K562 (cell line): ENCODE results near the gene USP26. TPM values are rescaled to one million over a fixed set of nuclear protein-coding genes. Genes with fewer than 3 reads are reported as not detected.

Experiments
- ATAC-seq: fragments of 200-7000 bp; cut with Tn5 transposase; 3 replicates; pipeline ENCODE4 v1.9.1; 2020; ENCODE audit warnings: moderate library complexity
- BruUV-seq: library from RNA; stranded (reverse); fragments of 400-500 nt; replicated peaks from 2 replicates; lab custom pipeline; 2021; lab: Mats Ljungman, UMichigan
- CTCF ChIA-PET: fragments of 300-600 bp; formaldehyde crosslinking; extraction: SDS; loops from one replicate; lab custom pipeline; 2021; ENCODE audit warnings: low intra/inter-chr PET ratio; lab: Yijun Ruan, JAX
- POLR2A ChIA-PET: fragments of 300-600, 350-650 bp; sonication (Branson Sonifier 250); formaldehyde crosslinking; extraction: SDS; loops from one replicate; lab custom pipeline; 2021; ENCODE audit warnings: antibody characterized with exemption, inconsistent platforms; lab: Yijun Ruan, JAX
- DNase-seq, 4 experiments: peaks; one replicate each; pipeline versions ENCODE4 v3.0.0 to v3.0.0-alpha.2; 2011 to 2018; ENCODE audit warnings: low spot score in 3 of 4, mixed read lengths in 3 of 4; ENCODE audit errors: extremely low read depth in 1 of 4
- FAIRE-seq: peaks from 2 replicates; lab custom pipeline; 2011; peaks lifted over from hg19 to GRCh38; lab: Jason Lieb, UNC
- H2AFZ ChIP-seq: 2 replicates; pipeline ENCODE4 v1.6.0; 2011; ENCODE audit warnings: low read depth, low read length, control low read depth, inconsistent platforms
- H3K27ac ChIP-seq: fragments of 200-600 bp; 3 replicates; pipeline ENCODE4 v1.8.0; 2011; ENCODE audit warnings: low read depth, mild to moderate bottlenecking, control low read depth, inconsistent platforms, low read length, moderate library complexity, mixed read lengths; ENCODE audit errors: extremely low read depth
- H3K27me3 ChIP-seq, 2 experiments: fragments of 300-600 bp in 1 of 2; 2 replicates in 1 of 2; 3 replicates in 1 of 2; pipeline versions ENCODE4 v1.6.0 to v1.8.0; 2011; ENCODE audit warnings: inconsistent platforms in 2 of 2, low read length in 2 of 2, mild to moderate bottlenecking in 1 of 2, mixed read lengths in 1 of 2, moderate library complexity in 1 of 2; ENCODE audit not compliant: control insufficient read depth in 2 of 2, insufficient read depth in 2 of 2
- H3K36me3 ChIP-seq: fragments of 300-600 bp; 3 replicates; pipeline ENCODE4 v1.8.0; 2011; ENCODE audit warnings: mild to moderate bottlenecking, low read length, inconsistent platforms; ENCODE audit not compliant: control insufficient read depth, insufficient read depth
- H3K4me1 ChIP-seq, 2 experiments: fragments of 200-600 bp in 1 of 2; replicated peaks in 1 of 2; 2 replicates in 1 of 2; 3 replicates in 1 of 2; pipeline versions ENCODE4 v1.5.1 to v1.8.0; 2011; ENCODE audit warnings: inconsistent platforms in 2 of 2, low read length in 2 of 2, mild to moderate bottlenecking in 1 of 2, mixed read lengths in 1 of 2, moderate library complexity in 1 of 2; ENCODE audit not compliant: control insufficient read depth in 2 of 2, insufficient read depth in 2 of 2
- H3K4me2 ChIP-seq: 2 replicates; pipeline ENCODE4 v1.6.1; 2011; ENCODE audit warnings: low read length, control low read depth, inconsistent platforms, mixed read lengths; ENCODE audit not compliant: insufficient read depth
- H3K4me3 ChIP-seq: fragments of 200-600 bp; sonication (generic), shearing (Covaris generic); 2 replicates; pipeline ENCODE4 v1.5.1; 2016; ENCODE audit warnings: control low read depth, inconsistent platforms
- H3K79me2 ChIP-seq: fragments of 200-600 bp; 3 replicates; pipeline ENCODE4 v1.8.0; 2011; ENCODE audit warnings: low read length, inconsistent platforms; ENCODE audit not compliant: control insufficient read depth, insufficient read depth
- H3K9ac ChIP-seq, 2 experiments: 2 replicates each; pipeline versions ENCODE4 v1.6.0 to v1.6.1; 2011; ENCODE audit warnings: low read depth in 2 of 2, low read length in 2 of 2, control low read depth in 1 of 2, inconsistent platforms in 1 of 2, mild to moderate bottlenecking in 1 of 2, mixed read lengths in 1 of 2; ENCODE audit not compliant: insufficient read depth in 1 of 2
- H3K9me1 ChIP-seq: one replicate; pipeline ENCODE4 v1.6.0; 2011; ENCODE audit warnings: inconsistent platforms, mild to moderate bottlenecking, low read length, moderate library complexity; ENCODE audit not compliant: control insufficient read depth, insufficient read depth
- H3K9me3 ChIP-seq: replicated peaks from 2 replicates; pipeline ENCODE4 v1.5.1; 2011; ENCODE audit warnings: low read depth, low read length, inconsistent platforms; ENCODE audit not compliant: control insufficient read depth, insufficient read depth
- H4K20me1 ChIP-seq: replicated peaks from 2 replicates; pipeline ENCODE4 v1.6.1; 2011; ENCODE audit warnings: low read length, inconsistent platforms, mixed read lengths; ENCODE audit not compliant: control insufficient read depth, insufficient read depth
- ERF ChIP-seq: fragments of 450-650 bp; formaldehyde crosslinking; IDR thresholded peaks from 2 replicates; pipeline ENCODE4 v1.4.0; 2020; ENCODE audit warnings: mild to moderate bottlenecking, mixed read lengths
- HDGF ChIP-seq: fragments of 450-650 bp; IDR thresholded peaks from 2 replicates; pipeline ENCODE4 v1.6.1; 2016
- HSF4 ChIP-seq: fragments of 250-450 bp; sonication (Bioruptor Pico); IDR thresholded peaks from 2 replicates; pipeline ENCODE4 v2.1.2; 2022; ENCODE audit warnings: mild to moderate bottlenecking, moderate library complexity, borderline replicate concordance
- KLF16 ChIP-seq: IDR thresholded peaks from 2 replicates; pipeline ENCODE4 v1.6.1; 2016; ENCODE audit warnings: antibody characterized with exemption
- NEUROD1 ChIP-seq: fragments of 150-350 bp; IDR thresholded peaks from 2 replicates; pipeline ENCODE4 v1.6.1; 2014; ENCODE audit warnings: borderline replicate concordance, low read length, low read depth; ENCODE audit not compliant: partially characterized antibody
- NR4A1 ChIP-seq, 2 experiments: fragments of 250-450 bp in 1 of 2; fragments of 450-650 bp in 1 of 2; sonication (Bioruptor Pico) in 1 of 2; IDR thresholded peaks; 2 replicates each; pipeline versions ENCODE4 v1.4.0 to v1.6.1; 2016 to 2020; ENCODE audit warnings: mild to moderate bottlenecking in 2 of 2, missing compliant biosample characterization in 1 of 2, missing genetic modification characterization in 1 of 2, moderate library complexity in 1 of 2
- PHB2 ChIP-seq: fragments of 450-650 bp; IDR thresholded peaks from 2 replicates; pipeline ENCODE4 v1.6.1; 2017; ENCODE audit warnings: low read depth
- POLR2AphosphoS2 ChIP-seq: IDR thresholded peaks from 2 replicates; pipeline ENCODE4 v1.6.1; 2012; ENCODE audit warnings: low read length, improper control_type of control experiment
- PRPF4 ChIP-seq: fragments of 200-400 bp; formaldehyde crosslinking; IDR thresholded peaks from one replicate; pipeline ENCODE4 v1.6.1; 2017; ENCODE audit warnings: low read length, low read depth, mild to moderate bottlenecking; ENCODE audit not compliant: insufficient read depth, poor library complexity, severe bottlenecking
- RHOXF2B ChIP-seq: fragments of 250-450 bp; sonication (Bioruptor Pico); conservative IDR thresholded peaks from 2 replicates; pipeline ENCODE4 v1.5.1; 2021
- SIRT6 ChIP-seq: IDR thresholded peaks from one replicate; pipeline ENCODE4 v1.6.1; 2012; ENCODE audit warnings: low read depth, mild to moderate bottlenecking, control low read depth, inconsistent platforms, low read length, moderate library complexity
- SMARCB1 ChIP-seq: IDR thresholded peaks from 2 replicates; pipeline ENCODE4 v1.6.1; 2011; ENCODE audit warnings: improper control_type of control experiment, low read depth; ENCODE audit not compliant: insufficient read length
- ZNF146 ChIP-seq: IDR thresholded peaks from one replicate; pipeline ENCODE4 v1.6.1; 2018; ENCODE audit warnings: missing compliant biosample characterization; ENCODE audit not compliant: unreplicated experiment
- ZNF316 ChIP-seq: fragments of 450-650 bp; IDR thresholded peaks from 2 replicates; pipeline ENCODE4 v1.6.1; 2016
- ZNF589 ChIP-seq: fragments of 200-800 bp; sonication (Bioruptor generic); IDR thresholded peaks from 2 replicates; pipeline ENCODE4 v1.6.1; 2016; ENCODE audit warnings: low read depth, missing genetic modification characterization, missing compliant biosample characterization
- ZNF592 ChIP-seq: fragments of 450-650 bp; IDR thresholded peaks from 2 replicates; pipeline ENCODE4 v1.6.1; 2017; ENCODE audit warnings: antibody characterized with exemption, mild to moderate bottlenecking
- WGBS: fragments of 100-300 bp; shearing (Covaris generic); methylation state at CpG from one replicate; pipeline ENCODE4 v1.1.6; 2016; ENCODE audit warnings: low coverage, mixed read lengths; ENCODE audit not compliant: insufficient coverage; ENCODE audit errors: missing lambda C conversion rate; 5-methylcytosine and 5-hydroxymethylcytosine counted together
- in situ Hi-C: fragments of 300-500 bp; cut with MboI; formaldehyde crosslinking; loops from 4 replicates; pipeline ENCODE4 v1.15.0; 2018; ENCODE audit warnings: inconsistent platforms, mixed read lengths
- intact Hi-C: fragments of 100-400 bp; cut with micrococcal nuclease; formaldehyde crosslinking; loops from 2 replicates; pipeline ENCODE4 v1.14.2; 2022
- polyA plus RNA-seq, 8 experiments: library from polyadenylated mRNA; depleted of rRNA in 4 of 8; stranded (reverse) in 5 of 8; unstranded in 3 of 8; fragments of >200 nt; fragmentation: Nextera tagmentation in 2 of 8; fragmentation: Illumina TruSeq in 1 of 8; extraction: Ambion mirVana in 2 of 8; extraction: Trizol in 1 of 8; gene quantifications; 2 replicates each; pipeline versions ENCODE4 v1.2.1 to v1.2.3, GENCODE V29; 2011 to 2014; ENCODE audit warnings: inconsistent platforms in 1 of 8, missing spikeins in 1 of 8
- total RNA-seq, 7 experiments: library from RNA; depleted of rRNA in 6 of 7; stranded (reverse); fragments of >200 nt in 6 of 7; fragmentation: Illumina TruSeq in 2 of 7; extraction: Trizol in 2 of 7; gene quantifications; 2 replicates each; pipeline versions ENCODE4 v1.2.1 to v1.2.3, GENCODE V29; 2011 to 2021; ENCODE audit warnings: low replicate concordance in 1 of 7

The USP26 gene
- total and polyA plus RNA-seq, 9 of the 15 experiments (the other 6 are each of a cell fraction or from before 2014, with no cell fraction given), result 0.06 to 0.84 (median 0.20) TPM; not detected in 2

- H3K9ac ChIP-seq, result no peak overlapping the region
Observed at GRCh38 chrX:133120406-133120805, 23.5 kb upstream of the USP26 start.

GRCh38 chrX:133094098-133094731 is 2.7 kb downstream of the USP26 start:
- in situ Hi-C loops (no loop called here), intact Hi-C loops (no loop called here)
- DNase-seq (no peak), ATAC-seq (no peak), FAIRE-seq (no peak)
- H3K4me2 ChIP-seq, result no peak overlapping the region
- no peak overlapping the region for H2AFZ ChIP-seq
- H3K27ac ChIP-seq, result no peak overlapping the region
- H3K4me3 ChIP-seq, result no peak overlapping the region
- H3K9me1 ChIP-seq, result no peaks in the 10 kb centered on the region
- ChIA-PET POLR2A (no interaction called here), CTCF (no interaction called here)
- H3K36me3 ChIP-seq, result no peaks in the 10 kb centered on the region
- no peak overlapping the region for H3K9ac ChIP-seq
- H3K27me3 ChIP-seq, result no peaks in the 10 kb centered on the region
- H3K79me2 ChIP-seq, result no peaks in the 10 kb centered on the region
- no TSS peak for BruUV-seq
- H4K20me1 ChIP-seq, result no peaks in the 10 kb centered on the region
- WGBS, result 2% methylated on average over 7 of the region's 8 CpGs
- no peaks in the 10 kb centered on the region for H3K4me1 ChIP-seq
- no peaks in the 10 kb centered on the region for H3K9me3 ChIP-seq
- TF ChIP-seq KLF16, result no peak
- no peak for TF ChIP-seq ZNF589 (CRISPR knock-in tag)
- TF ChIP-seq SMARCB1, result no peak
- TF ChIP-seq PRPF4, result no peak
- no peak for TF ChIP-seq ZNF592
- no peak for TF ChIP-seq HDGF
- no peak for TF ChIP-seq RHOXF2B (CRISPR knock-in tag)
- TF ChIP-seq POLR2AphosphoS2, result no peak
- no peak for TF ChIP-seq ERF (CRISPR knock-in tag)
- no peak for TF ChIP-seq HSF4 (CRISPR knock-in tag)
- no peak for TF ChIP-seq PHB2

More at GRCh38 chrX:133120406-133120805, 23.5 kb upstream of the USP26 start:
- Histone ChIP-seq H3K4me2 (no peak overlapping the region), H3K9me1 (no peaks in the 10 kb centered on the region), H3K9me3 (no peaks in the 10 kb centered on the region), H2AFZ (no peak overlapping the region), H3K27ac (no peak overlapping the region), H3K27me3 (no peaks in the 10 kb centered on the region), H3K4me1 (no peaks in the 10 kb centered on the region), H3K36me3 (no peaks in the 10 kb centered on the region), H3K79me2 (no peaks in the 10 kb centered on the region), H4K20me1 (no peaks in the 10 kb centered on the region), H3K4me3 (no peak overlapping the region)
- intact Hi-C loops (no loop called here), in situ Hi-C loops (no loop called here)
- no peak for TF ChIP-seq ZNF316
- no peak for TF ChIP-seq SIRT6
- TF ChIP-seq NEUROD1, result no peak
- no peak for TF ChIP-seq ZNF146 (CRISPR knock-in tag)
- no peak for TF ChIP-seq NR4A1 (CRISPR knock-in tag; IDR thresholded peaks at IDR 0.05)
- TF ChIP-seq NR4A1 (tag; IDR thresholded peaks at IDR 0.05), result no peak
- CTCF ChIA-PET, result no interaction called here
- no peak for ATAC-seq
- no TSS peak for BruUV-seq
- POLR2A ChIA-PET, result no interaction called here
- no peak for DNase-seq
- WGBS, result 0% methylated on average over 5 of the region's 5 CpGs
- FAIRE-seq, result no peak
